Ascending aorta (tissue), 2 donors: ENCODE results near the gene KCNH4. TPM values are rescaled to one million over a fixed set of nuclear protein-coding genes. Genes with fewer than 3 reads are reported as not detected.
A peak's percentile ranks its signal among the peaks of the same experiment; 100 is the strongest.

ENCODE experiments used
- DNase-seq, 2 donors: peaks; one replicate each; pipeline ENCODE4 v3.0.0-alpha.2; 2019; ENCODE audit warnings: low spot score in 2 of 2
- H3K27ac ChIP-seq, 2 donors: fragments of 200-600 bp; sonication (generic); one replicate each; pipeline ENCODE4 v1.5.1; 2016 to 2017; ENCODE audit warnings: mild to moderate bottlenecking in 1 of 2
- H3K27me3 ChIP-seq: fragments of 200-600 bp; sonication (generic); one replicate; pipeline ENCODE4 v1.5.1; 2017
- H3K36me3 ChIP-seq, 2 donors: fragments of 200-600 bp; sonication (generic); one replicate each; pipeline ENCODE4 v1.5.1; 2016
- H3K4me1 ChIP-seq, 2 donors: fragments of 200-600 bp; sonication (generic); one replicate each; pipeline ENCODE4 v1.5.1; 2016 to 2017; ENCODE audit warnings: mild to moderate bottlenecking in 1 of 2
- H3K4me3 ChIP-seq, 2 donors: fragments of 200-600 bp; sonication (generic); one replicate each; pipeline ENCODE4 v1.5.1; 2016 to 2017; ENCODE audit warnings: mild to moderate bottlenecking in 1 of 2
- H3K9me3 ChIP-seq, 2 donors: fragments of 200-600 bp; sonication (generic); one replicate each; pipeline ENCODE4 v1.5.1; 2016
- intact Hi-C: fragments of 100-400 bp; cut with DNase I; formaldehyde crosslinking; loops from one replicate; pipeline ENCODE4 v1.15.1; 2023
- total RNA-seq: library from RNA; depleted of rRNA; stranded (reverse); fragments of >200 nt; gene quantifications from one replicate; pipeline ENCODE4 v1.1.0, GENCODE V29; 2016
- TF ChIP-seq, protein P1 (sequence below), 3 experiments: fragments of 200-600 bp in 2 of 3; fragments of 450-650 bp in 1 of 3; sonication (generic) in 2 of 3; IDR thresholded peaks; one replicate each; pipeline ENCODE4 v1.5.1; 2016 to 2019; ENCODE audit warnings: antibody characterized with exemption in 3 of 3, mild to moderate bottlenecking in 1 of 3, moderate library complexity in 1 of 3

Gene KCNH4
- total RNA-seq, 1 donor from 2014 or later: not detected

DNA sequence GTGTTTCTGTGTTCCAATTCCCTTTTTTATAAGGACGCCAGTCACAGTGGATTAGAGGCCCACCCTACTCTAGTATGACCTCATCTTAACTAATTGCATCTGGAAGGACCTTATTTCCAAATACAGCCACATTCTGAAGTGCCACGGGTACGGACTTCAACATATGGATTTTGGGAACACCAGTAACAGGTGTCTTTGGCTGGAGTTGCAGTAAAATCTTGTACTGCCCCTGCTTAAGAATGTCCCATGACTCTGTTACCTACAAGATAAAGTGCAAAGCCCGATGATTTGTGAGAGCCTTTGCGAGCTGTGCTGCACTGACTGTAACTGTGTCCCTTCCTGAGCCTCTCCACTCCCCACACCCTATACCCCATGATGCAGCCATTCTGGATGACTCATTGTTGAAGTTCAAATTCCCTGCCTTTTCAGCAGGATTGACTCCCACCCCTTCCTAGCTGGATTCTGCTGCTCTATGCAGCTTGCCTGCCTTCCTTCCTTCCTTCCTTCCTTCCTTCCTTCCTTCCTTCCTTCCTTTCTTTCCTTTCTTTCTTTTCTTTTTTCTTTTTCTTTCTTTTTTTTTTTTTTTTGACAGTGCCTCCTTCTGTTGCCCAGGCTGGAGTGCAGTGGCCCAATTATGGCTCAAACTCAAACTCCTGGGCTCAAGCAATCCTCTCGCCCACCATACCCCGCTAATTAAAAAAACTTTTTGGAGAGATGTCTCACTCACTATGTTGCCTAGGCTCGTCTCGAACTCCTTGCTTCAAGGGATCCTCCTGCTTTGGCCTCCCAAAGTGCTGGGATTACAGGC is 2.2 kb upstream of the KCNH4 start:
- DNase-seq: no peak
- Histone ChIP-seq H3K4me1 (peaks cover 5 to 12% of the 10 kb centered on the region in 2 donors), H3K27me3 (peaks cover 11% of the 10 kb centered on the region), H3K4me3 (peak overlapping the region; percentile 69 to 70), H3K36me3 (no peaks in the 10 kb centered on the region), H3K9me3 (no peaks in the 10 kb centered on the region), H3K27ac (peak overlapping the region in 1 of 2 donors; percentile 56)
- intact Hi-C loops: no loop called here
- TF ChIP-seq, protein P1, sequence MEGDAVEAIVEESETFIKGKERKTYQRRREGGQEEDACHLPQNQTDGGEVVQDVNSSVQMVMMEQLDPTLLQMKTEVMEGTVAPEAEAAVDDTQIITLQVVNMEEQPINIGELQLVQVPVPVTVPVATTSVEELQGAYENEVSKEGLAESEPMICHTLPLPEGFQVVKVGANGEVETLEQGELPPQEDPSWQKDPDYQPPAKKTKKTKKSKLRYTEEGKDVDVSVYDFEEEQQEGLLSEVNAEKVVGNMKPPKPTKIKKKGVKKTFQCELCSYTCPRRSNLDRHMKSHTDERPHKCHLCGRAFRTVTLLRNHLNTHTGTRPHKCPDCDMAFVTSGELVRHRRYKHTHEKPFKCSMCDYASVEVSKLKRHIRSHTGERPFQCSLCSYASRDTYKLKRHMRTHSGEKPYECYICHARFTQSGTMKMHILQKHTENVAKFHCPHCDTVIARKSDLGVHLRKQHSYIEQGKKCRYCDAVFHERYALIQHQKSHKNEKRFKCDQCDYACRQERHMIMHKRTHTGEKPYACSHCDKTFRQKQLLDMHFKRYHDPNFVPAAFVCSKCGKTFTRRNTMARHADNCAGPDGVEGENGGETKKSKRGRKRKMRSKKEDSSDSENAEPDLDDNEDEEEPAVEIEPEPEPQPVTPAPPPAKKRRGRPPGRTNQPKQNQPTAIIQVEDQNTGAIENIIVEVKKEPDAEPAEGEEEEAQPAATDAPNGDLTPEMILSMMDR (IDR thresholded peaks at IDR 0.05): no peak

DNA sequence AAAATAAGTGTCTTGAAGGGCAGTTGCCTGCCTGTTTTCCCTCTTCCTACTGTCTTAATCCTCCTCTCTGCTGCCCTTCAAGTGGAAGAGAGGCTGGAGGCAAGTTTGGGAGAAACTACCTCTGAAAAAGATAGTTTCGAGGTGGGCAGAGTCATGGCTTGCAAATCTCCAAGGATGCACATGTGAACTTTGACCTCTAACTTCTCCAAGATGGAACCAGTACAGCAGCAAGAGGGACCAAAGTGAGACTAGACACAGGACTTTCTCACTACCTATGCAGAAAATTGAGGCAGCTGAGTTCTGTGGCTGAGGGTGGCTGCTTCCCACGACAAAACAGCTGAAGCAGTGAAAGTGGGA is 887 bp upstream of the KCNH4 start:
- Histone ChIP-seq H3K36me3 (no peaks in the 10 kb centered on the region), H3K27me3 (peaks cover 11% of the 10 kb centered on the region), H3K27ac (no peak overlapping the region), H3K9me3 (no peaks in the 10 kb centered on the region), H3K4me1 (peaks cover 5 to 12% of the 10 kb centered on the region in 2 donors), H3K4me3 (no peak overlapping the region)
- no peak for DNase-seq
- intact Hi-C loops: no loop called here
- TF ChIP-seq, protein P1 (IDR thresholded peaks at IDR 0.05): no peak

DNA sequence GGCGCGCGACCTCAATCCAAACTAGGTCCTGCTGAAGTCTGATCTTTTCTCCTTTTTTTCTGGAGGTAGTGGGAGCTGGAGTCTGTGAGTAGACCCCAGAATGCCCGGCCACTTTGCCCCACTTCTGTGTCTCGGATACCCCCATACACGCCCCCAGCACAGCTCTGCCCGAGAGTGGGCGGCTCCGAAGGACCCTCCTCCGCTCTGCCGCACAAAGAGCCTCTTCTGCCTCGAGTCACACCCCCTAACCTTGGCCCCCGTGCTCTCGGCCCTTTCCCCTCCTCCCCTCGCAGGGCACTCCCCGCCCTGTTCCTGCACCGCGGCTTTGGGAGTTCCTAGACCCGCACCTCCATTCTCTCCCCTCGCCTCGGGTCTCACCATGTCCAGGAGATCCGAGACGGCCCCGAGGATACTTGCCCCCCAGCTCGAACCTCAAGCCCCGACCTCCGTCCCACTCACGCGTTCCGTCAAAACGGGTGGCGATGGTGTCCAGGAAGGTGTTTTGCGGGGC is 476 bp downstream of the KCNH4 start:
- intact Hi-C loops: no loop called here
- Histone ChIP-seq H3K27me3 (peaks cover 11% of the 10 kb centered on the region), H3K4me1 (peaks cover 5 to 12% of the 10 kb centered on the region in 2 donors), H3K4me3 (peak overlapping the region; percentile 36 to 47), H3K36me3 (no peaks in the 10 kb centered on the region), H3K9me3 (no peaks in the 10 kb centered on the region), H3K27ac (no peak overlapping the region)
- TF ChIP-seq, protein P1 (IDR thresholded peaks at IDR 0.05): no peak
- no peak for DNase-seq

DNA sequence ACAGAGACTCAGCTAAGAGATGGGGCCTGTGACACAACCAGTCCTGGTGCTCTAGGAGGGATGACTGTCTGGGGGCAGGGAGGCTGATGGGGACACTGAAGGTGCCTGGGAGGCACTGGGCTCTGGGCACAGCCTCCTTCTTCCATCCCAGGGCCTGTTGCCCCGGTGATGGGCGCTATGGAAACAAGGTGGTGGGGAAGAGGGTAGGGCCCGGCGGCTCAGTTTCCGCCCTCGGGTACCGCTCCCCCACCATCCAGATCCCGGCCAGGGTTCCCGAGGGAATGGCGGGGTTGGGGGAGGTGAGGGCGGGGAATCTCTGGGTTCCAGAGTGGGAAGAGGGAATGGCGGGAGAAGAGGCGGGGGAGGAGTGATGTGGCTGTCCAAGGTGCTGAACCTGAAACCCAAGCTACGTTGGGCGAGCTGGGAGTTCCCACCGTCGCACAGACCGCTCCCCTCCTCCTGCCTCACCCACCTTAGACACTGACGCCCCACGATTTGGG is 981 bp downstream of the KCNH4 start:
- peaks cover 5 to 12% of the 10 kb centered on the region in 2 donors for H3K4me1 ChIP-seq
- no peak overlapping the region for H3K27ac ChIP-seq
- peaks cover 11% of the 10 kb centered on the region for H3K27me3 ChIP-seq
- intact Hi-C loops: no loop called here
- no peaks in the 10 kb centered on the region for H3K36me3 ChIP-seq
- no peak overlapping the region for H3K4me3 ChIP-seq
- no peak for DNase-seq
- no peaks in the 10 kb centered on the region for H3K9me3 ChIP-seq
- TF ChIP-seq, protein P1 (IDR thresholded peaks at IDR 0.05): no peak

DNA sequence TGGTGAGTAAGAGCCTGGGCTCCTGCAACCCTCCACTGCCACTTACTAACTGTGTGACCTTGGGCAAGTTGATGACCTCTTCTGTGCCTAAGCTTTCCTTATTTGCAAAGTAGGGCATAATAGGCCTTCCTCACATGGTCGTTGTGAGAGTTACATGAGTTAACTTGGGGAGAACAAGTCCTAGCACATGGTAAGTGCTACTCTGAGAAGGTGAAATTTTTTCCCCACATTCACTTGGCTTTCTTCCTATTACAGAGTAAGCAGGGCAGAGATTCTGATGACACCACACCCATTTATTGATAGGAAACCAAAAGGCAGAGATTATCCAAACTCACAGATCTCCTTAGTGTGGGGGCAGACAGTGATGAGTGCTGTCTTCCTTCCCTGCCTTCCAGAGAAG is 1.6 kb downstream of the KCNH4 start:
- peaks cover under 1 to 8% of the 10 kb centered on the region in 2 donors for H3K4me1 ChIP-seq
- no peak overlapping the region for H3K4me3 ChIP-seq
- no peaks in the 10 kb centered on the region for H3K36me3 ChIP-seq
- no peaks in the 10 kb centered on the region for H3K9me3 ChIP-seq
- intact Hi-C loops: no loop called here
- no peak overlapping the region for H3K27ac ChIP-seq
- no peak for DNase-seq
- TF ChIP-seq, protein P1 (IDR thresholded peaks at IDR 0.05): no peak
- peaks cover 11% of the 10 kb centered on the region for H3K27me3 ChIP-seq
